WTC11 (cell line): ENCODE measurements around the gene SEMA6D. TPM values are rescaled to one million over a fixed set of nuclear protein-coding genes. Genes with fewer than 3 reads are reported as not detected.
"Not testable (repeated sequence)": the region's sequence is repeated elsewhere in the genome, so short reads cannot be mapped to it uniquely, and the experiment has no call there.

Experiments
- ATAC-seq: fragments of 200-7000 bp; cut with Tn5 transposase; 2 replicates; pipeline ENCODE4 v1.10.0; 2021; ENCODE audit warnings: mild to moderate bottlenecking, moderate library complexity
- CTCF ChIA-PET: fragments of 300-600 bp; sonication (Branson Sonifier 250); formaldehyde crosslinking; loops from one replicate; lab custom pipeline; 2021; ENCODE audit warnings: antibody characterized with exemption; lab: Charles Lee
- POLR2A ChIA-PET: fragments of 350-600 bp; sonication (Branson Sonifier 250); formaldehyde crosslinking; loops from one replicate; lab custom pipeline; 2021; ENCODE audit warnings: antibody characterized with exemption; lab: Charles Lee
- DNase-seq: peaks from one replicate; pipeline ENCODE4 v3.0.0; 2021; ENCODE audit warnings: low spot score
- H3K27ac Mint-ChIP-seq: 2 replicates; pipeline ENCODE4 v1.8.0; 2021; ENCODE audit warnings: mixed read lengths
- H3K27me3 Mint-ChIP-seq: 2 replicates; pipeline ENCODE4 v1.8.0; 2021; ENCODE audit warnings: low read depth, mild to moderate bottlenecking, moderate library complexity, mixed read lengths
- H3K36me3 Mint-ChIP-seq: 2 replicates; pipeline ENCODE4 v1.8.0; 2021; ENCODE audit warnings: mixed read lengths
- H3K4me1 Mint-ChIP-seq: 2 replicates; pipeline ENCODE4 v1.8.0; 2022; ENCODE audit warnings: mixed read lengths
- H3K4me3 Mint-ChIP-seq: 2 replicates; pipeline ENCODE4 v1.8.0; 2021; ENCODE audit warnings: mild to moderate bottlenecking, moderate library complexity, mixed read lengths
- H3K9me3 Mint-ChIP-seq: 2 replicates; pipeline ENCODE4 v1.8.0; 2021; ENCODE audit warnings: mixed read lengths
- ATF1 ChIP-seq: sonication (generic); formaldehyde crosslinking; IDR thresholded peaks from 2 replicates; pipeline ENCODE4 v1.8.1; 2023; ENCODE audit warnings: mild to moderate bottlenecking, moderate library complexity, missing genetic modification reagents
- E2F1 ChIP-seq: sonication (generic); formaldehyde crosslinking; IDR thresholded peaks from 2 replicates; pipeline ENCODE4 v1.8.0; 2022; ENCODE audit warnings: mild to moderate bottlenecking, missing genetic modification reagents
- E2F4 ChIP-seq: sonication (generic); formaldehyde crosslinking; IDR thresholded peaks from 2 replicates; pipeline ENCODE4 v1.8.1; 2022; ENCODE audit warnings: low read depth, mild to moderate bottlenecking, moderate library complexity, missing genetic modification reagents, borderline replicate concordance
- ESRRA ChIP-seq: sonication (generic); formaldehyde crosslinking; IDR thresholded peaks from 2 replicates; pipeline ENCODE4 v1.8.1; 2022; ENCODE audit warnings: mild to moderate bottlenecking, missing genetic modification reagents, borderline replicate concordance
- FOXJ3 ChIP-seq: sonication (generic); formaldehyde crosslinking; IDR thresholded peaks from 2 replicates; pipeline ENCODE4 v1.9.0; 2021; ENCODE audit warnings: missing genetic modification reagents, mild to moderate bottlenecking, borderline replicate concordance
- HMGXB4 ChIP-seq: sonication (generic); formaldehyde crosslinking; IDR thresholded peaks from 2 replicates; pipeline ENCODE4 v1.8.1; 2023; ENCODE audit warnings: mild to moderate bottlenecking, moderate library complexity, missing genetic modification reagents
- IRF2 ChIP-seq: sonication (generic); formaldehyde crosslinking; IDR thresholded peaks from 2 replicates; pipeline ENCODE4 v1.8.0; 2022; ENCODE audit warnings: low read depth, missing genetic modification reagents, borderline replicate concordance
- JAZF1 ChIP-seq: fragments of 250-450 bp; sonication (Bioruptor Pico); IDR thresholded peaks from 2 replicates; pipeline ENCODE4 v1.9.0; 2021; ENCODE audit warnings: moderate library complexity, mild to moderate bottlenecking, inconsistent platforms
- KAT7 ChIP-seq: sonication (generic); formaldehyde crosslinking; IDR thresholded peaks from 2 replicates; pipeline ENCODE4 v1.8.1; 2023; ENCODE audit warnings: missing genetic modification reagents, mild to moderate bottlenecking, borderline replicate concordance
- PRDM15 ChIP-seq: sonication (generic); formaldehyde crosslinking; IDR thresholded peaks from 2 replicates; pipeline ENCODE4 v1.8.0; 2022; ENCODE audit warnings: missing genetic modification reagents
- RORB ChIP-seq: fragments of 250-450 bp; sonication (Bioruptor Pico); IDR thresholded peaks from 2 replicates; pipeline ENCODE4 v1.9.0; 2021; ENCODE audit warnings: mild to moderate bottlenecking
- USF1 ChIP-seq: sonication (generic); formaldehyde crosslinking; IDR thresholded peaks from 2 replicates; pipeline ENCODE4 v1.8.0; 2022; ENCODE audit warnings: mild to moderate bottlenecking, missing genetic modification reagents
- ZNF138 ChIP-seq: sonication (generic); formaldehyde crosslinking; conservative IDR thresholded peaks from 2 replicates; pipeline ENCODE4 v1.8.1; 2022; ENCODE audit warnings: mild to moderate bottlenecking, moderate library complexity, missing genetic modification reagents
- ZNF263 ChIP-seq: sonication (generic); formaldehyde crosslinking; IDR thresholded peaks from 2 replicates; pipeline ENCODE4 v1.8.1; 2022; ENCODE audit warnings: low read depth, mild to moderate bottlenecking, moderate library complexity, missing genetic modification reagents
- ZNF281 ChIP-seq: sonication (generic); formaldehyde crosslinking; IDR thresholded peaks from 2 replicates; pipeline ENCODE4 v1.8.0; 2023; ENCODE audit warnings: mild to moderate bottlenecking, missing genetic modification reagents
- ZNF423 ChIP-seq: fragments of 250-450 bp; sonication (Bioruptor Pico); IDR thresholded peaks from 2 replicates; pipeline ENCODE4 v2.1.2; 2022; ENCODE audit warnings: mild to moderate bottlenecking, moderate library complexity
- ZNF532 ChIP-seq: fragments of 250-450 bp; sonication (Bioruptor Pico); IDR thresholded peaks from 2 replicates; pipeline ENCODE4 v1.9.0; 2021; ENCODE audit warnings: mild to moderate bottlenecking, borderline replicate concordance
- total RNA-seq: library from RNA; stranded (reverse); gene quantifications from 3 replicates; pipeline ENCODE4 v1.2.3, GENCODE V29; 2021

Gene SEMA6D
- total RNA-seq, 1 experiment from 2014 or later, result 2.6 TPM

GRCh38 chr15:47738144-47738825 is 21.0 kb downstream of the SEMA6D start:
- Mint-ChIP-seq H3K27me3 (peaks cover 52% of the 10 kb centered on the region), H3K4me1 (peaks cover 49% of the 10 kb centered on the region)
- DNase-seq, CTCF ChIA-PET, ATAC-seq, H3K9me3 Mint-ChIP-seq, H3K27ac Mint-ChIP-seq, H3K4me3 Mint-ChIP-seq, H3K36me3 Mint-ChIP-seq: not testable (repeated sequence)
- POLR2A ChIA-PET, result interaction anchor here (0.7 kb wide), 1 partner anchor 252 kb away, joined by 3 read pairs; no protein-coding TSS in a partner anchor

- peaks cover 3% of the 10 kb centered on the region; the same call in 1 of the 2 replicates for H3K36me3 Mint-ChIP-seq
- peaks cover 43% of the 10 kb centered on the region for H3K4me1 Mint-ChIP-seq
- ATAC-seq (no peak), DNase-seq (no peak)
- H3K27me3 Mint-ChIP-seq, result peaks cover 78% of the 10 kb centered on the region
- CTCF ChIA-PET, result interaction anchor here (0.8 kb wide), 1 partner anchor 172 kb away, joined by 3 read pairs; no protein-coding TSS in a partner anchor
- H3K9me3 Mint-ChIP-seq, result no peaks in the 10 kb centered on the region; the same call in 1 of the 2 replicates
- H3K27ac Mint-ChIP-seq, result no peak overlapping the region
- no peak overlapping the region for H3K4me3 Mint-ChIP-seq
- POLR2A ChIA-PET, result no interaction called here
- TF ChIP-seq FOXJ3 (CRISPR knock-in tag), result no peak
- TF ChIP-seq ATF1, result no peak
- no peak for TF ChIP-seq IRF2
- TF ChIP-seq ZNF281 (CRISPR knock-in tag), result no peak
- TF ChIP-seq PRDM15 (CRISPR knock-in tag), result no peak
- no peak for TF ChIP-seq KAT7 (CRISPR knock-in tag)
- no peak for TF ChIP-seq ZNF138 (CRISPR knock-in tag)
- TF ChIP-seq ZNF532 (CRISPR knock-in tag), result no peak
- no peak for TF ChIP-seq ZNF263 (CRISPR knock-in tag)
- no peak for TF ChIP-seq JAZF1 (CRISPR knock-in tag)
- no peak for TF ChIP-seq E2F4
- TF ChIP-seq HMGXB4, result no peak
- TF ChIP-seq E2F1 (CRISPR knock-in tag), result no peak
- no peak for TF ChIP-seq ZNF423 (CRISPR knock-in tag)
- no peak for TF ChIP-seq USF1 (CRISPR knock-in tag)
- no peak for TF ChIP-seq ESRRA
- no peak for TF ChIP-seq RORB (CRISPR knock-in tag)
Measured at GRCh38 chr15:47741082-47741481, 23.8 kb downstream of the SEMA6D start.
